ENCODE results near the gene PPIA.
"Not testable (repeated sequence)": the region's sequence is repeated elsewhere in the genome, so short reads cannot be mapped to it uniquely, and the experiment has no call there.

The PPIA gene

DNA sequence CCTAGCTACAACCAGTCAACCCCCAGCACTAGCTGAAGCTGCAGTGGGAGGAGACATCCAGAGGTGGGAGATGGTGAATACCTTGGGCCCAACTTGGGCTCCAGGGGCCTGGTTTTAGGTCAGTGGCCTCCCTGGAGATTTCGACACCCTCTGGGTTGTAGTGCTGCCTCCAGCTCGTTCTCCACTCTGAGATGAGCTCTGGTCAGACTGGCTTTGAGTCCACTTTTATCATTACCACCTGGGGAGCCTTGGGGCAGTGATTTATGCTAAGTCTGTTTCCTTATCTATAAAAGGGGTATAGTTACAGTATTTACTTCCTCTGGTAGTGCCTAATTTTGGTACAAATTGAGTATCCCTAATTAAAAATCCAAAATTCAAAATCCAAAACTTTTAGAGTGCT, 22.8 kb downstream of the PPIA start:
- Histone ChIP-seq H3K9me3 (ENCODE audit: control insufficient read depth, low read length) (no peaks in the 10 kb centered on the region), H3K4me1 (ENCODE audit: control insufficient read depth, insufficient read depth, low read length) (no peaks in the 10 kb centered on the region), H3K4me3 (ENCODE audit: low read length) (no peak overlapping the region), H3K36me3 (ENCODE audit: control insufficient read depth, insufficient read depth, low read length) (no peaks in the 10 kb centered on the region), H3K27me3 (ENCODE audit: control insufficient read depth, insufficient read depth, low read length) (no peaks in the 10 kb centered on the region), H3K9ac (ENCODE audit: low read length) (no peak overlapping the region)

DNA sequence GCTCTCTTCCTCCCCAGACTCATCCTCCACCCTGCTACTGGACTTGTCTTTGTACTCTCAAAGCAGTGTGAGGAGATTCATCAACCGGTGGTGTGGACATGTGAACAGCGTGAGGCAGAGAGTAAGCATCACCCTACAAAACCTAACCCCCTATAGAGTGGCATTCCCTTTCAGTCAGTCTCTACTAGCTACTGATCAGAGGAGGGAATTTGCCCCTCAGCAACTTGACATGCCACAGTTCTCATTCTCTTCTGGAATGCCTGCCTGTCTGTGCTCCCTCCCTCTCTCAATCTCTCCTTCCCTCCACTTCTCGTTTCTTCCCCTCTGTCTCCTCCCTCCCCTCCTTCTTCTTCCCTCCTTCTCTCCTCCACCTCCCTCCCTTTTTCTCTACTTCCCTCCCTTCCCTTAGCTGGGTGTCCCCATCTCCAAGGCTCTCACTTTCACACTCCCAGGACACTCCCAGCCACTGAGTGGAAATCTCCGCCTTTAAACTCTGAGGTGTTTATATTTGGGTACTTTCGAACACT, 26.8 kb downstream of the PPIA start:
- H3K27me3 ChIP-seq (ENCODE audit: control insufficient read depth, insufficient read depth, low read length): no peaks in the 10 kb centered on the region
- no peaks in the 10 kb centered on the region for H3K9me3 ChIP-seq (ENCODE audit: control insufficient read depth, low read length)
- H3K36me3 ChIP-seq (ENCODE audit: control insufficient read depth, insufficient read depth, low read length): no peaks in the 10 kb centered on the region
- no peaks in the 10 kb centered on the region for H3K4me1 ChIP-seq (ENCODE audit: control insufficient read depth, insufficient read depth, low read length)
- H3K4me3 ChIP-seq (ENCODE audit: low read length): no peak overlapping the region
- no peak overlapping the region for H3K9ac ChIP-seq (ENCODE audit: low read length)

DNA sequence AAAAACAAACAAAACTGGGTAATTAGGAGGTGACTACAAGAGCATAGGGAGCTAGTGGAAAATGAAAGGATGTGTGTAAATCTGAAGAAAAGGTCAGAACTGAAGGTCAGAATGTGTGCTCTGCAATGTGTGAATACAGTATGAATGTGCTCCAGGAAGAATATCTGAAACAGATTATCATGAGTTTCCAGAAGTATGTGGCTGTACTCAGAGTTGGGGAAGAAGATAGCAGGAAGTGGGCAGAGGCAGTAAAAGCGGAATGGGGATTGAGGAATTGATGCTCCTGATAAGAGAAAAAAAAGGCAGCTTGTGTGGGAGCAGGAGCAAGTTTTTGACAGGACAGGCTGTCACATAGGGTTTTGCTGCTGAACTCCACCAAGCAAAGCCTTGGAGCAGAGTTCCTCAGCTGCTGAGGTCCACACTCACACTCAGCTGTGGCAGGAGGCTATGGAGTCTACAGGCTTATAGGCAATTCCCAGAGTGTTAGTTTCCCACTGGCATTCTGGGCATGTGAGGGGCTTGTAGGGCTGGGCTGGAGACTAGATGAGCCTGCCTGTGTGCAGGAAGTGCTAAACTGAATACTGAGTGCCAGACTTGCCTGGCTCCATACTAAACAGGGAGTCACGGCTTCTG, 28.5 kb downstream of the PPIA start:
- Histone ChIP-seq H3K36me3 (ENCODE audit: control insufficient read depth, insufficient read depth, low read length) (peaks cover 3% of the 10 kb centered on the region), H3K27me3 (ENCODE audit: control insufficient read depth, insufficient read depth, low read length) (no peaks in the 10 kb centered on the region), H3K4me1 (ENCODE audit: control insufficient read depth, insufficient read depth, low read length) (no peaks in the 10 kb centered on the region), H3K9ac (ENCODE audit: low read length) (no peak overlapping the region), H3K9me3 (ENCODE audit: control insufficient read depth, low read length) (no peaks in the 10 kb centered on the region), H3K4me3 (ENCODE audit: low read length) (no peak overlapping the region)

DNA sequence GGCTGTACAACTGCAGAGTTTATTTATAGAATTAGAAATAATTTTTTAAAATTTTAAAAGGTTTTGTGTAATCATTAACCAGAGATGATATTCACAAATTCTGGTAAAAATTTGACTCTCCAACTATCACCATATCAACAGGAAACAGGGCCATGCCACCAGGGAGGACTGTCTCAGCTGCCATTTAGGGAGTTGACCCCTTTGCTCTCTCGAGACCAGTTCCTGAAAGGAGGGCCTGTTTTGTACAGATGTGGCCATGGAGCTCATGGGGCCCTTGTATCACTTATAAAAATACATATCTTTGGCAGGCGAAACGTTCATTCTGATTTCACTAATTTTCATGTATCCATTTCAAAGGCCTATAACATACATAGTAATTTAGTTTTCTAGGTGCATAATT, 31.1 kb downstream of the PPIA start:
- Histone ChIP-seq H3K4me3 (ENCODE audit: low read length) (no peak overlapping the region), H3K9ac (ENCODE audit: low read length) (no peak overlapping the region), H3K9me3 (ENCODE audit: control insufficient read depth, low read length) (no peaks in the 10 kb centered on the region), H3K27me3 (ENCODE audit: control insufficient read depth, insufficient read depth, low read length) (no peaks in the 10 kb centered on the region), H3K4me1 (ENCODE audit: control insufficient read depth, insufficient read depth, low read length) (no peaks in the 10 kb centered on the region), H3K36me3 (ENCODE audit: control insufficient read depth, insufficient read depth, low read length) (peaks cover 3% of the 10 kb centered on the region)

DNA sequence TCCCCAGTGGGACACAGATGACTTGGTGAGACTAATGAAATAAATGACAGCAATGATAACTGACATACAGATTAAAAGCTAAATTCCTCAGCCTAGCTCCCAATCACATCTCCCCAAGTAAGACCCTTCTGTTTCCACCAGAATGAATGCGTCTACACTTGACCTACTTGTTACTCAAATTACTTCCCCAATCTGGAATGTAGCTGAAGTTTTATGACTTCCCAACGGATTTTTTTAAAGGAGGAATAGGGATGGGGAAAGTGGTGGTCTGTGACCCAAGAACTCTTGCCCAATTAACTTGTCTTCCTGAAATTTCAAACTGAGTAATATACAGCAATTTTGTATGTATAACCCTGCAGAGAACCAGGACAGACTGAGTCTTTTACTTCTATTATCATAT, 42.3 kb downstream of the PPIA start:
- Histone ChIP-seq H3K4me3 (ENCODE audit: low read length) (no peak overlapping the region), H3K36me3 (ENCODE audit: control insufficient read depth, insufficient read depth, low read length) (no peaks in the 10 kb centered on the region), H3K9me3 (ENCODE audit: control insufficient read depth, low read length) (no peaks in the 10 kb centered on the region), H3K9ac (ENCODE audit: low read length) (no peak overlapping the region), H3K27me3 (ENCODE audit: control insufficient read depth, insufficient read depth, low read length) (no peaks in the 10 kb centered on the region), H3K4me1 (ENCODE audit: control insufficient read depth, insufficient read depth, low read length) (no peaks in the 10 kb centered on the region)

DNA sequence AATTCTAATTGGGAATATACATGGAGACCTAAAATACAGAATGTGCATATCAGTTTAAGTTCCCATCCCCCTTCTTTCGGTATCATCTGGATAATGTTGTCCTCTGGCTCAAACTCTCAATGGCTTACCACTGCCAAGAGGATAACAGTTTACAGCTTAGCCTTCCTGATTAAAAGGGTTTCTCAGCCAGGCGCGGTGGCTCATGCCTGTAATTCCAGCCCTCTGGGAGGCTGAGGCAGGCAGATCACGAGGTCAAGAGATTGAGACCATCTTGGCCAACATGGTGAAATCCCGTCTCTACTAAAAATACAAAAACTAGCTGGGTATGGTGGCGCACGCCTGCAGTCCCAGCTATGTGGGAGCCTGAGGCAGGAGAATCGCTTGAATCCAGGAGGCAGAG, 46.2 kb downstream of the PPIA start:
- H3K27me3 ChIP-seq (ENCODE audit: control insufficient read depth, insufficient read depth, low read length); H3K9ac ChIP-seq (ENCODE audit: low read length); H3K4me3 ChIP-seq (ENCODE audit: low read length); H3K36me3 ChIP-seq (ENCODE audit: control insufficient read depth, insufficient read depth, low read length); H3K4me1 ChIP-seq (ENCODE audit: control insufficient read depth, insufficient read depth, low read length); H3K9me3 ChIP-seq (ENCODE audit: control insufficient read depth, low read length): not testable (repeated sequence)

DNA sequence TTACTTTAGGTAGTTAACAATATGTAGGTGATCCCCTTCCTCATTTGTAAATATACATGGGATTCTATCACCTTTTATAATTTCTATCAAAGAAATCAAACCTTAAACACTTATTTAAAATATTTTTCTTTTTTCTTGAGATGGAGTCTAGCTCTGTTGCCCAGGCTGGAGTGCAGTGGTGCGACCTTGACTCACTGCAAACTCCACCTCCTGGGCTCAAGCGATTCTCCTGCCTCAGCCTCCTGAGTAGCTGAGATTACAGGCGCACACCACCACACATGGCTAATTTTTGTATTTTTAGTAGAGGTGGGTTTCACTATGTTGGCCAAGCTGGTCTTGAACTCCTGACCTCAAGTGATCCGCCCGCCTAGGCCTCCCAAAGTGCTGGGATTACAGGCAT, 47.0 kb downstream of the PPIA start:
- not testable (repeated sequence) for H3K4me3 ChIP-seq (ENCODE audit: low read length); H3K9ac ChIP-seq (ENCODE audit: low read length); H3K4me1 ChIP-seq (ENCODE audit: control insufficient read depth, insufficient read depth, low read length); H3K27me3 ChIP-seq (ENCODE audit: control insufficient read depth, insufficient read depth, low read length); H3K9me3 ChIP-seq (ENCODE audit: control insufficient read depth, low read length); H3K36me3 ChIP-seq (ENCODE audit: control insufficient read depth, insufficient read depth, low read length)

DNA sequence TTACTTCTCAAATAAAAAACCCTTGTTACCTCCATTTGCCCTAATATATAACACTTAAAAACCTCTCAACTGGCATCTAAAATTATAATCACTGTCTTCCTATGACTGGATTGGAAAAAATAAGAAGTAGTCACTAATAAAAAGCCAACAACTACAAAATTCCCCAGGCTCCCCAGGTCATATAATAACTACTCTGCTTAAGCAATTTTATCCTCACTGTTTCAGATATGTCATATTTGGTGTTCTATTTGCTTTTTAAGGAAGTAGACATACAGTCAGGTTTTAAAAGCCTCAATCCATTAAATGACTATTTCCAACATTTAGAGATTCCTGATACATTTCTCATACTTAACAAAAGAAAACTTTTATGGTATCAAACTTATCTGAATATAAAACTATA, 49.0 kb downstream of the PPIA start:
- H3K9ac ChIP-seq (ENCODE audit: low read length): no peak overlapping the region
- no peaks in the 10 kb centered on the region for H3K27me3 ChIP-seq (ENCODE audit: control insufficient read depth, insufficient read depth, low read length)
- no peaks in the 10 kb centered on the region for H3K36me3 ChIP-seq (ENCODE audit: control insufficient read depth, insufficient read depth, low read length)
- no peaks in the 10 kb centered on the region for H3K9me3 ChIP-seq (ENCODE audit: control insufficient read depth, low read length)
- H3K4me3 ChIP-seq (ENCODE audit: low read length): no peak overlapping the region
- no peaks in the 10 kb centered on the region for H3K4me1 ChIP-seq (ENCODE audit: control insufficient read depth, insufficient read depth, low read length)

DNA sequence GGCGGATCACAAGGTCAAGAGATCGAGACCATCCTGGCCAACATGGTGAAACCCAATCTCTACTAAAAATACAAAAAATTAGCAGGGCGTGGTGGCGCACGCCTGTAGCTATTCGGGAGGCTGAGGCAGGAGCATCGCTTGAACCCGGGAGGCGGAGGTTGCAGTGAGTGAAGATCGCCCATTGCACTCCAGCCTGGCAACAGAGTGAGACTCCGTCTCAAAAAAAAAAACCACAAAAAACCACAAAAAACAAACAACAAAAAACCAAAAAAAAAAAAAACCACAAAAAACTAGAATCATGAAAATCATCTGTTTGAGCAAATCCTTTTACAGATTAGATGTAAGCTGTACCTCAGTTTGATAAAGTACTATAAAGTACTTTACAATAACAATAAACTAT, 49.9 kb downstream of the PPIA start:
- peak overlapping the region; percentile 92 for H3K9ac ChIP-seq (ENCODE audit: low read length)
- H3K4me3 ChIP-seq (ENCODE audit: low read length); H3K4me1 ChIP-seq (ENCODE audit: control insufficient read depth, insufficient read depth, low read length); H3K27me3 ChIP-seq (ENCODE audit: control insufficient read depth, insufficient read depth, low read length); H3K36me3 ChIP-seq (ENCODE audit: control insufficient read depth, insufficient read depth, low read length); H3K9me3 ChIP-seq (ENCODE audit: control insufficient read depth, low read length): not testable (repeated sequence)

DNA sequence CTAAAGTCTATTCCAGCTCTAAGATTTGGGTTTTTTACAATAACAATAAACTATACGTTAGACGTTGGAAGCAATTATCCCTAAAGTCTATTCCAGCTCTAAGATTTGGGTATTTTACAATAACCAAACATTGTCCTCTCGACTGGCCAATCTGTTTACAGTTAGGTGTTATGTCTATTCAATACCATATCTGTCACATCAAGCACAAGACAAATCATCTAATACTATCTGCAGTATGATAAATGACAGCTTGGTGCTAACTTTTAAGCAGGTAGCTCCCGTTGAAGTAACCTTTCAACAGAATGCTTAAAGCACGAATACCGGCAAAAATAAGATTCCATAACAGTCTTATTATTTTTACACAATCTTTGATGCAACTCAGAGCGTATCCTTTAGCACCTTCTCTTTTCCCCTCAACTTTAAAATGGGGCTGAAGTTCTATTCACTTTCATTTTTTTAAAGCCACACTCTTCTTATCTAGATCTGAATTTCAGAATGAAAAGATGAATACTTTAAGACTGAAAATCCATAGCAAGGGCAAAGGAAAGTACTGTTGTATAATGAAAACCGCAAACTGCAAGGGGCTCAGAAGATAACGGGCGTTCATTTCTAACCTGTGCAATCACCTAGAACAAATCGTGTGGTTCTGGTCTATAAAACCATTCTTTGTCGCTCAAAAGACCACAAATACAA, 50.5 kb downstream of the PPIA start:
- H3K9me3 ChIP-seq (ENCODE audit: control insufficient read depth, low read length): no peaks in the 10 kb centered on the region
- no peaks in the 10 kb centered on the region for H3K4me1 ChIP-seq (ENCODE audit: control insufficient read depth, insufficient read depth, low read length)
- H3K36me3 ChIP-seq (ENCODE audit: control insufficient read depth, insufficient read depth, low read length): no peaks in the 10 kb centered on the region
- peak overlapping the region; percentile 92 for H3K9ac ChIP-seq (ENCODE audit: low read length)
- peak overlapping the region; percentile 87 for H3K4me3 ChIP-seq (ENCODE audit: low read length)
- H3K27me3 ChIP-seq (ENCODE audit: control insufficient read depth, insufficient read depth, low read length): no peaks in the 10 kb centered on the region

DNA sequence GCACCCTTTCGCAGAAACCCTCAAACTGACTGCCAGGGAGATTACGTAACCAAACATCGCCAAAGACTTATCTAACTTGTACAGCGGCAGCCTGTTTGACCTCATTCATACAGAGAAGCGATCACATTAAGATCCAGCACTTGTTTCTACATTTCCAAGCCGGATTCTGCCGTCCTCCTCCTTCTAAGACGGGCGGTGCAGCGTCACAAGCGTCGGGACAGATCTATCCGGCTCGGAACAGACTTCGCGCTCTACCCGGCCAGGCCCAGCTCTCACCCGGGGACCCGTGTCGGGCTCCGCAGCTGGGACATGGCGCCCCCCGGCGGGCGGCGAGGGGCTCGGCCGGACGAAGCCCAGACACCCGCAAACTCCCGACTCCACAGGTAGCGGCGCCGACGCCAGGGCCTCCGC, 51.0 kb downstream of the PPIA start:
- H3K4me1 ChIP-seq (ENCODE audit: control insufficient read depth, insufficient read depth, low read length): no peaks in the 10 kb centered on the region
- peak overlapping the region; percentile 92 for H3K9ac ChIP-seq (ENCODE audit: low read length)
- H3K27me3 ChIP-seq (ENCODE audit: control insufficient read depth, insufficient read depth, low read length): no peaks in the 10 kb centered on the region
- no peaks in the 10 kb centered on the region for H3K9me3 ChIP-seq (ENCODE audit: control insufficient read depth, low read length)
- H3K4me3 ChIP-seq (ENCODE audit: low read length): peak overlapping the region; percentile 87
- H3K36me3 ChIP-seq (ENCODE audit: control insufficient read depth, insufficient read depth, low read length): no peaks in the 10 kb centered on the region

DNA sequence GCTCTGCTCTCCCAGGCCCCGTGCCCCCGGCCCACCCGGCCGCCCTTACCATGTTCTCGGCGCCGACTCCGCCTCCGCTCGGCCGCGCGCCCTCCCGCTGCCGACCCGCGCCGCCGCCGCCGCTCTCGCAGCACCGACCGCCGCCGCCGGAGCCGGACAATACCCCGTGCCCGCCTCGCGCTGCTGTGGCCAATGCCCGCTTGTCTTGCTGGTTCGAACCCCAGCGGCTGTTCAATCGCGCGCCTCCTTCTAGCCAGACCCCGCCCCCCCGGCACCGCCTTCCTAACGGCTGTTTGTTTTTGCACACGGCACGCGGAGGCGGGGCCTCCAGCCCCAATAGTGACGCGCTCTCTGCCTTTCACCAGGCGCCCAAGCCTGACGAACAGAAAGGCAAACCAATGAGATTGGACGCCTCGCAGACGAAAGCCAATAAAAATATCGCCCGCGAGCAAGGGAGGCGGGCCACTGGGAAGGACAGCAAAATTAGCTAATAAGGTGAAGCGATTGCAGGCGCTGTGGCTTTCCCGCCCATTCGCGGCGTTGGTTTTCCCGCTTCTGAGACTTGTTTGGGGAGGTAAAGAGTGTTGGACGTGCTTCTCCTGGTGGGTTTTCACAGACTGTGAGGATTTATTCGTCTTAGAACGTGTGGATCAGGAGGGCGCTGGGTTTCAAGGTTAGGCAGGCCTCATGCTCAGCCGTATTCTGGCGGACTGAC, 51.6 kb downstream of the PPIA start, which contains the start of gene H2AZ2:
Gene H2AZ2 (minus strand): TSS at position 168 of the 715 bp plus-strand sequence. CDS start 116 bp downstream, at position 52.
- Histone ChIP-seq H3K9me3 (ENCODE audit: control insufficient read depth, low read length) (no peaks in the 10 kb centered on the region), H3K9ac (ENCODE audit: low read length) (peak within 1 kb of the TSS; percentile 92), H3K36me3 (ENCODE audit: control insufficient read depth, insufficient read depth, low read length) (no peaks in the 10 kb centered on the region), H3K4me1 (ENCODE audit: control insufficient read depth, insufficient read depth, low read length) (no peaks in the 10 kb centered on the region), H3K27me3 (ENCODE audit: control insufficient read depth, insufficient read depth, low read length) (no peaks in the 10 kb centered on the region), H3K4me3 (ENCODE audit: low read length) (peak within 1 kb of the TSS; percentile 87)
